Cardiac muscle cell (in vitro differentiated cells and primary cell): ENCODE results near the gene GCH1. TPM values are rescaled to one million over a fixed set of nuclear protein-coding genes. Genes with fewer than 3 reads are reported as not detected.

Experiments
- DNase-seq, 2 donors: peaks; one replicate each; pipeline versions ENCODE4 v3.0.0 to v3.0.0-alpha.2; 2010 to 2017; ENCODE audit warnings: low read depth in 1 of 2, low spot score in 1 of 2
- H3K27ac ChIP-seq: fragments of 200-600 bp; sonication (generic); 2 replicates; pipeline ENCODE4 v1.5.1; 2016
- H3K27me3 ChIP-seq: fragments of 200-600 bp; sonication (generic); 2 replicates; pipeline ENCODE4 v1.6.0; 2016; ENCODE audit warnings: control low read depth
- H3K36me3 ChIP-seq: fragments of 200-600 bp; sonication (generic); 2 replicates; pipeline ENCODE4 v1.5.1; 2016; ENCODE audit warnings: control low read depth
- H3K4me1 ChIP-seq: fragments of 200-600 bp; sonication (generic); 2 replicates; pipeline ENCODE4 v1.8.1; 2017; ENCODE audit warnings: low read depth, mild to moderate bottlenecking, mixed run types
- H3K4me3 ChIP-seq: fragments of 200-600 bp; sonication (generic); 2 replicates; pipeline ENCODE4 v1.5.1; 2016; ENCODE audit warnings: mild to moderate bottlenecking
- H3K9me3 ChIP-seq: fragments of 200-600 bp; sonication (generic); 2 replicates; pipeline ENCODE4 v1.5.1; 2017; ENCODE audit warnings: low read depth, mild to moderate bottlenecking, control low read depth
- polyA plus RNA-seq: library from polyadenylated mRNA; unstranded; fragments of >200 nt; fragmentation: Nextera tagmentation; extraction: Ambion mirVana; gene quantifications from 2 replicates; pipeline ENCODE4 v1.2.1, GENCODE V29; 2016
- total RNA-seq: library from RNA; depleted of rRNA; stranded (reverse); fragments of >200 nt; gene quantifications from 2 replicates; pipeline ENCODE4 v1.2.3, GENCODE V29; 2016
- TF ChIP-seq, protein P1 (sequence below): IDR thresholded peaks from 2 replicates; pipeline ENCODE4 v1.5.1; 2012; ENCODE audit warnings: low read depth, mild to moderate bottlenecking, low read length

GCH1 gene
- total and polyA plus RNA-seq, 2 experiments from 2014 or later = 3.0 to 3.5 TPM

- Histone ChIP-seq H3K27me3 (no peaks in the 10 kb centered on the region), H3K9me3 (no peaks in the 10 kb centered on the region), H3K36me3 (no peaks in the 10 kb centered on the region), H3K4me1 (peaks cover 11% of the 10 kb centered on the region), H3K4me3 (no peak overlapping the region), H3K27ac (peak overlapping the region; percentile 71)
- DNase-seq = peak; percentile 48 to 72
- TF ChIP-seq, protein P1, sequence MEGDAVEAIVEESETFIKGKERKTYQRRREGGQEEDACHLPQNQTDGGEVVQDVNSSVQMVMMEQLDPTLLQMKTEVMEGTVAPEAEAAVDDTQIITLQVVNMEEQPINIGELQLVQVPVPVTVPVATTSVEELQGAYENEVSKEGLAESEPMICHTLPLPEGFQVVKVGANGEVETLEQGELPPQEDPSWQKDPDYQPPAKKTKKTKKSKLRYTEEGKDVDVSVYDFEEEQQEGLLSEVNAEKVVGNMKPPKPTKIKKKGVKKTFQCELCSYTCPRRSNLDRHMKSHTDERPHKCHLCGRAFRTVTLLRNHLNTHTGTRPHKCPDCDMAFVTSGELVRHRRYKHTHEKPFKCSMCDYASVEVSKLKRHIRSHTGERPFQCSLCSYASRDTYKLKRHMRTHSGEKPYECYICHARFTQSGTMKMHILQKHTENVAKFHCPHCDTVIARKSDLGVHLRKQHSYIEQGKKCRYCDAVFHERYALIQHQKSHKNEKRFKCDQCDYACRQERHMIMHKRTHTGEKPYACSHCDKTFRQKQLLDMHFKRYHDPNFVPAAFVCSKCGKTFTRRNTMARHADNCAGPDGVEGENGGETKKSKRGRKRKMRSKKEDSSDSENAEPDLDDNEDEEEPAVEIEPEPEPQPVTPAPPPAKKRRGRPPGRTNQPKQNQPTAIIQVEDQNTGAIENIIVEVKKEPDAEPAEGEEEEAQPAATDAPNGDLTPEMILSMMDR = no peak
Measured at GRCh38 chr14:54867011-54867410, 35.6 kb downstream of the GCH1 start.

DNA sequence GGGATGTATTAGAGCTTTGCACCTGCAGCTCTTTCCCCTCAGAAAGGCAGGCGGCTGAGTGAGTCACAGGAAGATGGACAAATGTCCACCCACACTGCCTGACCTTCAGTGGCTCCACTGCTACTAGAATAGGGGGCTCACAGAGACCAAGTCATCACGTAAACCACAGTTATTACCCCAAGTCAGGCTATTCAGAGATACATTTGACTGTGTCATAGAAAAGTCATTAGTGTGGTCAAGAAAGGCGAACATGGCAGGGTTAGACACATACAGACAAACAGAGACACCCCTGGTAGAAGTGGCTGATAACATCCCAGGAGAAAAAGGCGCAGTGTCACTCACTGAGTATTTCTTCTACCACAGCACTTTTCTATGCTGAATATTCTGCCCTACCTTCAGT, 36.0 kb downstream of the GCH1 start:
- Histone ChIP-seq H3K4me3 (no peak overlapping the region), H3K27ac (peak overlapping the region; percentile 71), H3K9me3 (no peaks in the 10 kb centered on the region), H3K27me3 (no peaks in the 10 kb centered on the region), H3K4me1 (peaks cover 11% of the 10 kb centered on the region), H3K36me3 (no peaks in the 10 kb centered on the region)
- no peak for DNase-seq
- TF ChIP-seq, protein P1 = no peak

GRCh38 chr14:54864526-54864925, 38.1 kb downstream of the GCH1 start:
- H3K9me3 ChIP-seq = no peaks in the 10 kb centered on the region

GRCh38 chr14:54857830-54858269, 44.8 kb downstream of the GCH1 start:
- no peak overlapping the region for H3K27ac ChIP-seq
- no peaks in the 10 kb centered on the region for H3K9me3 ChIP-seq
- no peaks in the 10 kb centered on the region for H3K36me3 ChIP-seq

More at GRCh38 chr14:54864526-54864925, 38.1 kb downstream of the GCH1 start:
- H3K36me3 ChIP-seq = no peaks in the 10 kb centered on the region
- peaks cover 11% of the 10 kb centered on the region for H3K4me1 ChIP-seq
- TF ChIP-seq, protein P1 = no peak
- no peaks in the 10 kb centered on the region for H3K27me3 ChIP-seq
- H3K27ac ChIP-seq = no peak overlapping the region
- no peak overlapping the region for H3K4me3 ChIP-seq
- peak in 1 of 2 donors; percentile 42 for DNase-seq

GRCh38 chr14:54856152-54856551, 46.5 kb downstream of the GCH1 start:
- TF ChIP-seq, protein P1 = no peak
- Histone ChIP-seq H3K4me3 (no peak overlapping the region), H3K27me3 (no peaks in the 10 kb centered on the region), H3K27ac (no peak overlapping the region), H3K4me1 (no peaks in the 10 kb centered on the region), H3K9me3 (no peaks in the 10 kb centered on the region), H3K36me3 (no peaks in the 10 kb centered on the region)
- no peak for DNase-seq

More at GRCh38 chr14:54857830-54858269, 44.8 kb downstream of the GCH1 start:
- no peaks in the 10 kb centered on the region for H3K27me3 ChIP-seq
- DNase-seq = peak in 1 of 2 donors; percentile 61
- TF ChIP-seq, protein P1 = no peak
- H3K4me1 ChIP-seq = no peaks in the 10 kb centered on the region
- H3K4me3 ChIP-seq = no peak overlapping the region
